SK-N-SH (cell line): ENCODE data around the gene CHD2. TPM values are rescaled to one million over a fixed set of nuclear protein-coding genes. Genes with fewer than 3 reads are reported as not detected.

Experiments
- CTCF ChIA-PET: fragments of 300-600, 350-600 bp; formaldehyde crosslinking; extraction: SDS; loops from one replicate; lab custom pipeline; 2021; lab: Yijun Ruan, JAX
- POLR2A ChIA-PET: fragments of 350-600 bp; sonication (Branson Sonifier 250); formaldehyde crosslinking; extraction: SDS; loops from one replicate; lab custom pipeline; 2020; ENCODE audit warnings: antibody characterized with exemption, inconsistent platforms; lab: Yijun Ruan, JAX
- DNase-seq: peaks from one replicate; pipeline ENCODE4 v3.0.0; 2012
- H2AFZ ChIP-seq: fragments of 200-600 bp; sonication (generic); 2 replicates; pipeline ENCODE4 v1.8.1; 2016; ENCODE audit warnings: antibody characterized with exemption, mild to moderate bottlenecking, low read depth
- H3F3A ChIP-seq: fragments of 200-600 bp; sonication (generic); replicated peaks from 2 replicates; pipeline ENCODE3; 2016; ENCODE audit warnings: antibody characterized with exemption, mild to moderate bottlenecking; ENCODE audit not compliant: insufficient read depth
- H3K27ac ChIP-seq, 2 experiments: fragments of 200-500 bp in 1 of 2; fragments of 200-600 bp in 1 of 2; sonication (Bioruptor generic) in 1 of 2; sonication (generic), shearing (Covaris generic) in 1 of 2; 2 replicates each; pipeline versions ENCODE4 v1.5.1 to v1.6.1; 2014 to 2016; ENCODE audit warnings: low read depth in 2 of 2, inconsistent platforms in 1 of 2, low read length in 1 of 2, mild to moderate bottlenecking in 1 of 2, mixed read lengths in 1 of 2
- H3K27me3 ChIP-seq: fragments of 200-600 bp; sonication (generic), shearing (Covaris generic); 2 replicates; pipeline ENCODE4 v1.6.1; 2016; ENCODE audit warnings: mixed run types; ENCODE audit not compliant: insufficient read depth
- H3K36me3 ChIP-seq, 2 experiments: fragments of 200-500 bp in 1 of 2; fragments of 200-600 bp in 1 of 2; sonication (Bioruptor generic) in 1 of 2; sonication (generic) in 1 of 2; replicated peaks in 1 of 2; 2 replicates each; pipeline versions ENCODE3 to v1.5.1; 2014 to 2016; ENCODE audit warnings: low read length in 1 of 2, mild to moderate bottlenecking in 1 of 2; ENCODE audit not compliant: insufficient read depth in 2 of 2, control insufficient read depth in 1 of 2
- H3K4me1 ChIP-seq, 2 experiments: fragments of 200-500 bp in 1 of 2; fragments of 200-600 bp in 1 of 2; sonication (Bioruptor generic) in 1 of 2; sonication (generic), shearing (Covaris generic) in 1 of 2; 2 replicates each; pipeline versions ENCODE4 v1.5.1 to v1.6.1; 2014 to 2016; ENCODE audit warnings: low read depth in 1 of 2, low read length in 1 of 2, mixed run types in 1 of 2; ENCODE audit not compliant: insufficient read depth in 2 of 2, control insufficient read depth in 1 of 2
- H3K4me2 ChIP-seq: fragments of 200-600 bp; sonication (generic), shearing (Covaris generic); 2 replicates; pipeline ENCODE4 v1.6.1; 2017; ENCODE audit warnings: mixed run types
- H3K4me3 ChIP-seq, 2 experiments: fragments of 200-500 bp in 1 of 2; fragments of 200-600 bp in 1 of 2; sonication (Bioruptor generic) in 1 of 2; sonication (generic), shearing (Covaris generic) in 1 of 2; 2 replicates each; pipeline versions ENCODE4 v1.5.1 to v1.8.1; 2014 to 2016; ENCODE audit warnings: low read depth in 2 of 2, inconsistent platforms in 1 of 2, low read length in 1 of 2, mild to moderate bottlenecking in 1 of 2, mixed read lengths in 1 of 2, moderate library complexity in 1 of 2
- H3K79me2 ChIP-seq: fragments of 200-600 bp; sonication (generic); 2 replicates; pipeline ENCODE4 v1.8.1; 2017; ENCODE audit warnings: mild to moderate bottlenecking; ENCODE audit not compliant: insufficient read depth
- H3K9ac ChIP-seq: fragments of 200-600 bp; sonication (generic); 2 replicates; pipeline ENCODE4 v1.6.1; 2017; ENCODE audit warnings: mixed run types
- H3K9me2 ChIP-seq: fragments of 200-600 bp; sonication (generic); 2 replicates; pipeline ENCODE4 v1.6.1; 2017; ENCODE audit warnings: mixed run types
- H3K9me3 ChIP-seq: fragments of 200-600 bp; sonication (generic); 2 replicates; pipeline ENCODE4 v1.6.1; 2017; ENCODE audit warnings: mixed run types, mild to moderate bottlenecking, moderate library complexity
- H4K20me1 ChIP-seq: fragments of 200-600 bp; sonication (generic); 2 replicates; pipeline ENCODE4 v1.6.1; 2017; ENCODE audit warnings: mild to moderate bottlenecking, mixed run types; ENCODE audit not compliant: insufficient read depth
- FOSL2 ChIP-seq: IDR thresholded peaks from 2 replicates; pipeline ENCODE4 v1.4.0; 2012; ENCODE audit warnings: low read depth, mild to moderate bottlenecking, moderate library complexity, borderline replicate concordance
- FOXJ3 ChIP-seq: sonication (generic); formaldehyde crosslinking; IDR thresholded peaks from 2 replicates; pipeline ENCODE4 v1.5.1; 2020; ENCODE audit warnings: mild to moderate bottlenecking, missing genetic modification reagents
- FOXM1 ChIP-seq: IDR thresholded peaks from 2 replicates; pipeline ENCODE4 v1.4.0; 2012; ENCODE audit warnings: low read depth, mild to moderate bottlenecking
- MEF2A ChIP-seq: IDR thresholded peaks from 2 replicates; pipeline ENCODE4 v1.4.0; 2012; ENCODE audit warnings: low read depth, borderline replicate concordance
- MXI1 ChIP-seq: IDR thresholded peaks from 2 replicates; pipeline ENCODE4 v1.6.1; 2012; ENCODE audit warnings: mild to moderate bottlenecking, low read depth, low read length, improper control_type of control experiment
- NRF1 ChIP-seq: IDR thresholded peaks from 2 replicates; pipeline ENCODE4 v1.6.1; 2012; ENCODE audit warnings: low read depth, mild to moderate bottlenecking, low read length
- RAD21 ChIP-seq: IDR thresholded peaks from 2 replicates; pipeline ENCODE4 v1.6.1; 2012; ENCODE audit warnings: mild to moderate bottlenecking, low read length
- REST ChIP-seq: IDR thresholded peaks from 2 replicates; pipeline ENCODE4 v1.6.1; 2012; ENCODE audit warnings: mild to moderate bottlenecking, low read depth, low read length, moderate library complexity
- SIN3A ChIP-seq: IDR thresholded peaks from 2 replicates; pipeline ENCODE4 v1.6.1; 2012; ENCODE audit warnings: low read depth, mild to moderate bottlenecking, low read length, moderate library complexity, borderline replicate concordance
- SMC3 ChIP-seq: IDR thresholded peaks from 2 replicates; pipeline ENCODE4 v1.6.1; 2012; ENCODE audit warnings: low read depth, low read length, improper control_type of control experiment
- USF2 ChIP-seq: fragments of 150-350 bp; IDR thresholded peaks from 2 replicates; pipeline ENCODE4 v1.6.1; 2017; ENCODE audit warnings: antibody characterized with exemption, low read length, low read depth, borderline replicate concordance
- YY1 ChIP-seq: IDR thresholded peaks from 2 replicates; pipeline ENCODE4 v1.4.0; 2012; ENCODE audit warnings: low read depth, mild to moderate bottlenecking
- WGBS: methylation state at CpG from one replicate; pipeline ENCODE4 v1.1.6; 2017; ENCODE audit warnings: low lambda C conversion rate; 5-methylcytosine and 5-hydroxymethylcytosine counted together
- polyA plus RNA-seq, 3 experiments: library from polyadenylated mRNA; depleted of rRNA; stranded (reverse); fragments of >200 nt; gene quantifications; 2 replicates each; pipeline ENCODE4 v1.2.3, GENCODE V29; 2012

CHD2 gene
- polyA plus RNA-seq, 1 of the 3 experiments (the other 2 are of a cell fraction): 25.3 TPM

DNA sequence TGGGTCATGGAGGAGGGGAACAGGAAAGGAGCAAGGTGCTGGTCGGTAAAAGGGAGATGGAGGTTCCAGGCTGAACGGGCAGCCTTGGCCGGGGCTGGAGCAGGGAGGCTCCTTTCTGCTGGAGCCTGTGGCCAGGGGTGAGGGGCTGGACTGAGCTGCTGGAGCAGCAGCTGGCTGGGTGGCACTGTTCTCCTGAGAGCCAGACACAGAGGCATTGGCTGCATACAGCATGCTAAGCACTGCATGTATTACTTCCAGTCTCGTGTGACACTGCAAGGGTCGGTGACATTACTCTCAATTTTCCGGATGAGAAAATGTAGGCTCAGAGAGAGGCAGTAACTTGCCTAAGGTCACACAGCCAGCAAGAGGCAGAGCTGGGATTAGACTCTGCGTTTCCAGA lies 146.6 kb downstream of the CHD2 start (continued):
- TF ChIP-seq USF2: no peak
- no peak for TF ChIP-seq SMC3
- TF ChIP-seq FOSL2: no peak
- TF ChIP-seq SIN3A: no peak
- TF ChIP-seq RAD21: no peak
- TF ChIP-seq YY1: no peak

DNA sequence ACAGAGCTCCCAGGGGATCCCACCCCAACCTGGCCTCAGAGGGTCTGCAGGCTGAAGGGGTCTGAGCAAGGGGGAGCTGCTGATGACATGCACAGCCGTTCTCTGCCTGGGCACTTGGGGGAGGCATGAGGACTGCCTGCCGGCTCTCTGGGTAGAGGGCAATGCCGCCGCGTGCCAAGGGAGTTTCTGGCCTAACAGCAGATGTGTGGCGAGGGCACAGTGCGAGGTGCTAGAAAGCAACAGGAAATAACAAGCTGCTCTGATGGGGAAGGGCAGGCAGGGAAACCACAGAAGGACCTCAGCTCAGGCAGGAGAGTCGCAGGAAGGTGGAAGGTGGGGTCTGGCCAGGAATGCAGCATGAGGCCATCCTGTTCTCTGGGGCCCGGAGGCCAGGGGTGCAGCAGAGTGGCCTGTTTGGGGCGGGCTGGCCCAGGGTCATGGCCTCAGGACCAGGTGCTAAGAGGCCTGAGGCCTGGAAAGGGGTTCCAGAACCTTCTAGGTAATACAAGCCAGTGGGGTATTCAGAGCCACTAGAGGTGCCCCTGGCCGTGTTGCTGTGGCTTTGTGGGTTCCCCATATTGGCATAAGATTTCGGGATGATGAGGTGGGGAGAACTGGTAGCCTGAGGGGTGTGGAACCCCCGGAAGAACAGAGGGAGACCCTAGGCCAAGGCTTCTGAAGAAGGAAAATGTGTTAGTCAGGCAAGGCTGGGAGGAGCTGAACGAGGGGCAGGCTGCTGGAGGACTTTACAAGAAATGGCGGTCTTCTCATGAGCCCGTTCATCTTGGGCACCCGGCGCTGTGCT lies 147.7 kb downstream of the CHD2 start:
- POLR2A ChIA-PET: no interaction called here
- CTCF ChIA-PET: interaction anchor here (0.9 to 1.4 kb wide), 4 partner anchors 10 to 1276 kb away, joined by 3 to 4 read pairs (median 3); no protein-coding TSS in a partner anchor
- H3K27ac ChIP-seq: no peak overlapping the region

More for the DNA sequence above, 147.7 kb downstream of the CHD2 start:
- no peaks in the 10 kb centered on the region for H4K20me1 ChIP-seq
- DNase-seq: no peak
- no peaks in the 10 kb centered on the region for H3K79me2 ChIP-seq
- H3K9ac ChIP-seq: no peak overlapping the region
- no peaks in the 10 kb centered on the region for H3F3A ChIP-seq
- no peaks in the 10 kb centered on the region for H3K9me3 ChIP-seq
- no peak for TF ChIP-seq NRF1
- no peak for TF ChIP-seq REST
- no peak for TF ChIP-seq SIN3A
- no peak for TF ChIP-seq MXI1
- TF ChIP-seq FOXM1: no peak
- no peak for TF ChIP-seq FOXJ3
- no peak for TF ChIP-seq MEF2A
- H3K4me2 ChIP-seq: no peak overlapping the region
- H3K4me1 ChIP-seq: no peaks in the 10 kb centered on the region
- WGBS: 80% methylated on average over 18 of the region's 18 CpGs
- no peak overlapping the region for H2AFZ ChIP-seq
- no peaks in the 10 kb centered on the region for H3K27me3 ChIP-seq
- no peaks in the 10 kb centered on the region for H3K9me2 ChIP-seq
- no peaks in the 10 kb centered on the region for H3K36me3 ChIP-seq
- H3K4me3 ChIP-seq: no peak overlapping the region
